Frontal cortex (tissue), 4 donors: ENCODE data around the gene PRSS12. TPM values are rescaled to one million over a fixed set of nuclear protein-coding genes. Genes with fewer than 3 reads are reported as not detected.
"Not testable (repeated sequence)": the region's sequence is repeated elsewhere in the genome, so short reads cannot be mapped to it uniquely, and the experiment has no call there.

ENCODE experiments used
- DNase-seq, 2 donors: peaks; one replicate each; pipeline ENCODE4 v3.0.0; 2012; ENCODE audit warnings: low spot score in 2 of 2
- FAIRE-seq: peaks from 2 replicates; lab custom pipeline; 2012; peaks lifted over from hg19 to GRCh38; lab: Jason Lieb, UNC
- total RNA-seq: library from RNA; depleted of rRNA; stranded (reverse); fragments of >200 nt; gene quantifications from one replicate; pipeline ENCODE4 v1.2.3, GENCODE V29; 2014
- donor health status: control.
- donor health status: control.
- donor health status: control.

Gene PRSS12, protein sequence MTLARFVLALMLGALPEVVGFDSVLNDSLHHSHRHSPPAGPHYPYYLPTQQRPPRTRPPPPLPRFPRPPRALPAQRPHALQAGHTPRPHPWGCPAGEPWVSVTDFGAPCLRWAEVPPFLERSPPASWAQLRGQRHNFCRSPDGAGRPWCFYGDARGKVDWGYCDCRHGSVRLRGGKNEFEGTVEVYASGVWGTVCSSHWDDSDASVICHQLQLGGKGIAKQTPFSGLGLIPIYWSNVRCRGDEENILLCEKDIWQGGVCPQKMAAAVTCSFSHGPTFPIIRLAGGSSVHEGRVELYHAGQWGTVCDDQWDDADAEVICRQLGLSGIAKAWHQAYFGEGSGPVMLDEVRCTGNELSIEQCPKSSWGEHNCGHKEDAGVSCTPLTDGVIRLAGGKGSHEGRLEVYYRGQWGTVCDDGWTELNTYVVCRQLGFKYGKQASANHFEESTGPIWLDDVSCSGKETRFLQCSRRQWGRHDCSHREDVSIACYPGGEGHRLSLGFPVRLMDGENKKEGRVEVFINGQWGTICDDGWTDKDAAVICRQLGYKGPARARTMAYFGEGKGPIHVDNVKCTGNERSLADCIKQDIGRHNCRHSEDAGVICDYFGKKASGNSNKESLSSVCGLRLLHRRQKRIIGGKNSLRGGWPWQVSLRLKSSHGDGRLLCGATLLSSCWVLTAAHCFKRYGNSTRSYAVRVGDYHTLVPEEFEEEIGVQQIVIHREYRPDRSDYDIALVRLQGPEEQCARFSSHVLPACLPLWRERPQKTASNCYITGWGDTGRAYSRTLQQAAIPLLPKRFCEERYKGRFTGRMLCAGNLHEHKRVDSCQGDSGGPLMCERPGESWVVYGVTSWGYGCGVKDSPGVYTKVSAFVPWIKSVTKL
- 24.9 TPM for total RNA-seq

DNA sequence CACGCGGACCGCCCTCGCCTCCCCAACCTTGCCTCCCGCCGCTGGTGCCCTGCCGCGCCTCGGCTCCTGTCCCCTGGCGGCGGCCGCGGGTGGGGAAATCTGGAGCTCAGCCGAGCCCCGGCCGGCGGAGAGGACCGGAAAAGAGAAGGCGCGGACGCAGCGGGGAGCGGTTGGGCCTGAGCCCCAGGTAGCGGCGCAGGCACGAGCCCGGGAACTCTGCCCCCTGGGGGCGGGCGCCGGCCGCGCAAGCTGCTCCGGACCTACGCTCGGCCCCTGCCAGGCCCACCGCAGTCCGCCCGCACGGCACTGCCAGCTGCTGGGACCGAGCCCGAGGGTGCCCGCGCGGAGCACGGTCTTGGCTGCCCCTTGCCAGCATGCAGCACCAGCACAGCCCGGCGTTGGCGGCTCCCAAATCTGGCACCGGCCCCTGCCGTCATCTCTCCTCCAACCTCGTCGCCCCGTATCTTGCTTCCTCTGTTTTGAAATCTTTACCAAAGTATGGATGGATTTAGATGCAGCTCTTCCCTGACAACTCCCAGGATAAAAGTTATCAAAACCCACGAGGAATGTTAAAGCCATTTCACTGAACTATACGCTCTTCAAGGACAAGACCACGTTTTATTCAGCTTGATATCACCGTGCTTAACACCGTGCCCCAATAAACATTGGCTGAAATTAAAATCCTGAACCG is at the start of gene PRSS12:
Gene PRSS12 (minus strand): TSS at position 161 of the 691 bp plus-strand sequence. CDS start 283 bp downstream, outside the sequence.
- FAIRE-seq (no peak), DNase-seq (peak; percentile 54 to 68)

DNA sequence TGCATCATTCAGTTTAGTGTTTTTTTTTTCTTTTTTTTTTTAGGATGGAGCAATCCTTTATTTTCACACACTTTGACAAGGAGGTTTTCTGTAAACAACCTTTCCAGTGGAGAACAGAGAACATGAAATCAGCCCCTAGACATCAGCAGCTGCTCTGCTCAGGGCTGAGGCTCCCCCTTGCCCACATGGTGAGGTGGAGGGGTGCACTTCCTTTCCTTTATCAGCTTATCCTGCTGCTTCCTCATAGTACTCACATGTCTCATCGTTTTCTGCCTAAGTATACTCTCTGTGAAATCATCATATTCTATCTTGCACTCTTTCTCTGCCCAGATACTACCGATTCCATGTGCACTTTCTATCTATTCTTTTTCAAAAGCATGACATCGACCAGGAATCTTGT is 47.6 kb upstream of the PRSS12 start:
- no peak for DNase-seq
- FAIRE-seq: no peak

- FAIRE-seq, DNase-seq: not testable (repeated sequence)
These were observed 47.1 kb upstream of the PRSS12 start for GRCh38 chr4:118399883-118400282.

GRCh38 chr4:118398226-118399090 is 45.7 kb upstream of the PRSS12 start:
- FAIRE-seq: no peak

GRCh38 chr4:118397623-118397979 is 44.8 kb upstream of the PRSS12 start:
- DNase-seq (no peak), FAIRE-seq (no peak)

More at GRCh38 chr4:118398226-118399090, 45.7 kb upstream of the PRSS12 start:
- no peak for DNase-seq

DNA sequence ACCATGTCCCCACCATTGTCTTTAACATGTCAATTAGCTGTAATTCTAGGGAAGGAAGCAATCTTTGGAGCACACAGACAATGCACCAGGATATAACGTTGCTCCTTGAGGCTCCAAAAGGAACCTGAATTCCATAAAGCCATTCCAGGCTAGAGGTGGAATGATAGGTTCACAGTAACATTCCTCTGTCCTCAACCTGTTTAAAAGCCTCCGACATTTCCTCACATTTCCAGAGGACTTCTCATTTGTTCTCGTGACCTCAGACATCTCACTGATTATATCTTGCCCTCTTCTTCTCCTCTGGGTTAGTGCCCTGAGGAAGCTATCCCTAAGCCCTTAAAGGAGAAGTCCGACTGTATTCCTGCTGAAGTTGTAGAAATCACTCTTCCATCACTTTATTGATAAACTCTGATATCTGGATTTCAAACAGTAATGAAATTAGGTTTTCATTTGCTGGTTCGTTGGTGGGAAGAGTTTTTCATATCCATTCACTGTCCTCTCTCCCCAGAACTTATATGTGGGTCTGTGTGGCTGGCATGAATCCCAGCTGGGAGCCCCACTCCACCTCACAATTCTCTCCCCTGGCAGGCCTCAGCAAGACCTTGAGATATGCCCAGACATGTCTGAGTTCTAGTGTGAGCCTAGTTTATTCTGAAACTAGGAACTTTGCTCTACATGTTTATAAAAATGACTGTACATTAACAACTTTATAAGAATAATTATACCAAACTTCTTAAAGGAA is 44.2 kb upstream of the PRSS12 start:
- DNase-seq (no peak), FAIRE-seq (no peak)

DNA sequence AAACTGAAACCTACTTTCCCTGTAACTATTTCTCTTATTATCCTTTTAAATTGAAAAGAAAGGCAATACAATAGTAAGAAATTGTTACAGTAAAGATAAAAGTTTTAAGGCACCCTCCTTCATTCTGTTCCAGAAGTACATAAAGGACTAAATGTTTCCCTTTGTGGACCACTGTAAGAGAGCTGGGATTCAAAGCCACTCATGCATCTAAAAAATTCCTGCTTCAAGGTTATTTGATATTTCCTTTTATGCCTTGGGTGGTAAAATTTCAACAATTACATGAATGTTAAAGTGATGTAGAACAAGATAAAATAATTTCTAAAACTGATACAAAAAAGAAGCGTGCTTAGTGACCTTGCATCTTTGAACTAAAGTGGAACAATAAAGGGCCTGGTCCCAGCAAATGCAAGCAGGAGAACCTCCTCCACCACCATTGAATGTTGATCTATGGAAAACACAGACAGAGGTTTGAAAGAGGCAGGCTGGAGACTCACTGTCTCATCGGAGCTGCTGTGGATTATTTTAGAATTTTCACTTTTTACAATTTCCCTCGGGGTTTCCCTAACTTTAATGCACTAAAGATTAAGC is 42.3 kb upstream of the PRSS12 start:
- FAIRE-seq: no peak
- no peak for DNase-seq

- FAIRE-seq, DNase-seq: not testable (repeated sequence)
These were observed 39.7 kb upstream of the PRSS12 start for GRCh38 chr4:118392509-118392908.

DNA sequence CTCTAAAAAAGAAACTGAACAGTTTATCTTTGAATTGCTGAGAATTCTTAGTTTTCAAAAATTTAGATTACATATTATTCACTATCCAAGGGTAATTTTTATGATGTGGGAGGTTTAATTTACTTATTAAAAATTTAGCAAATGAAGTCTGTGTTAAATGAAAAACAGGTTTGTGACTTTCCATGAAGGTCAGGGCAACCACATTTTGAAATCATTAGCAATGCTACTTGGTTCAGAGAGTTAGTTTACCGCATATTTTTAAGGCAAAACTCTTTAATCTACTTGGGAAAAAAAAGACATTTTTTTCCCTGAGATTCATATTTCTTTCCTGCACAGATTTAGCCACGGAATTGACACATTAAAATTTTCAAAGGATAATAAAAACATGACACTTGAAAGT is 37.3 kb upstream of the PRSS12 start:
- DNase-seq (no peak), FAIRE-seq (no peak)

DNA sequence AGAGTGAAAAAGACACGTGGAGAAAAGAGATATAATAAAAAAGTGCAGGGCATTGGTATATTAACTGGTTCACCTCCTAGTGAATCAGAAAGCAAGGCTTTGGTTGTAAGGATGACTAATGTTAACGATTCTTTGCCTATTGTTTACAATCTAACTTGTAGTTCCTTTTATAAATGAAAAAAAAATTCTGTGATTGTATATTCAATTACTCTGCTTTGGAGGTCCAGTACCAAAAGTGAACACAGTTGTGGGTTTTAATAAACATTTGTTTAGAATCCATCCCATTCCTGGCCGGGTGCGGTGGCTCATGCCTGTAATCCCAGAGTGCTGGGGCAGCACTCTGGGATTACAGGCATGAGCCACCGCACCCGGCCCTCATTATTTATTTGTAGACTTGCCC is 36.9 kb upstream of the PRSS12 start:
- DNase-seq: no peak
- no peak for FAIRE-seq

GRCh38 chr4:118388606-118389005 is 35.8 kb upstream of the PRSS12 start:
- no peak for FAIRE-seq
- no peak for DNase-seq

GRCh38 chr4:118381902-118382301 is 29.1 kb upstream of the PRSS12 start:
- no peak for FAIRE-seq
- no peak for DNase-seq

DNA sequence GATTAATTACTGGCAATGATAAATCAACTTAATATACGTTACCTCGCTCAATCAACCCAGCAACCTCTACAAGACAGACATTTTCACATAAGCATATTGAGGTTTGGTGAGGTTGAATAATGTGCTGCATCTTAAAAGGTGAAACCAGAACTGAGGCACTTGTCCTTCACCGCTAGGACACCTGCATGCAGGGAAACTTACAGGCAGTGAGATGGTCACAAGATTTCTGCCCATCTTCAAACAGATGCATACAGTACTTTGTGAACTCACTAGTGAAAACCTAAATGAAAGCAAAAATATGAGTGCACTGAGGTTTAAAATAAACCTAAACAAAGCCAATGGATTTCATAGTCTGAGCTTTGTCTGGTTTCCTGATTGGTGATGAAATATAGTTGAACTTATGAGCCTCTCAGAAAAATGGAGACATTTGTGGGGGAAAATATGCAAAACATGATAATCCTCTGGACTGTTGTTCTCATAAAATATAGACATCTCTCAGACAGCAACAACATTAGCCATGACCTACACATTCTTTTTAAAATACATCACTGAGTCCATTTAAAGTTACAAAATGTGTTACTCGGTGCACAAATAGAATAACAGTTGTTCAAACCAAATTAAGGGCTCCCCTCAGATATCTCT is 20.9 kb upstream of the PRSS12 start:
- FAIRE-seq (no peak), DNase-seq (no peak)

GRCh38 chr4:118372251-118372650 is 19.4 kb upstream of the PRSS12 start:
- no peak for DNase-seq
- no peak for FAIRE-seq

DNA sequence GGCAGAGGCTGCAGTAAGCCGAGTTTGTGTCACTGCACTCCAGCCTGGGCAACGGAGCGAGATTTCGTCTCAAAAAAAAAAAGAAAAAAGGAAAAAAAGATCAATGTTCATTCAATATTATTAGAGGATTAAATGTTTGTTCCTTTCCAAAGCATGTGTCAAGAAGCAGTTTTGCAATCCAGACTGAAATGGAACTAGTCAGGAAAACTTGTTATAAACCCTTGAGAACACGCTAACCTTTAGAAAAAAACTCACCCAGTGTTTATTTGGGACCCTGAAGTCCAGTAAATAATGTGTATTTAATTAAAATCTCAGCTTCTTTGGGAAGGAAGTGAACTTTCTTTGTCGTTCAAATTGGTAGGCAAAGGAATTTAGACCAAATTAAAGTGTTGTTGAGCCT is 16.4 kb upstream of the PRSS12 start:
- DNase-seq: no peak
- no peak for FAIRE-seq

DNA sequence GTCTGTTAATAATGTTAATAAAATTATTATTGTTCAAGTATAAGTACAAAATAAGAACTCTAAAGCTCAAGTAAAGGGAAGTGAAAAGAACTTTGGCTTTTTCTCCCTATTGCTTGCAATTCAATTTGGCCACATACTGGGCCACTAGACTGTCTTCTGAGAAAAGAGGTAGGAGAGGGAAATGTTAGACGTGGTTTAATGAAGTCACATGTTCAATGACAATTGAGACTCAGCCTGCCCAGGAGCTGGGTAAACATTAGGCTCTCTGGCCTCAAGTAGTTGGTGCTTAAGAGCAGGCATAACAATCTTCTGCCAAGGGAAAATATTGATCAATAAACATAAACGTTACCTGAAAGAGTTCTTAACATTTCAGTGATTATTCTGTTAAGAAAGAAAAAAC is 15.1 kb upstream of the PRSS12 start:
- FAIRE-seq (no peak), DNase-seq (no peak)

DNA sequence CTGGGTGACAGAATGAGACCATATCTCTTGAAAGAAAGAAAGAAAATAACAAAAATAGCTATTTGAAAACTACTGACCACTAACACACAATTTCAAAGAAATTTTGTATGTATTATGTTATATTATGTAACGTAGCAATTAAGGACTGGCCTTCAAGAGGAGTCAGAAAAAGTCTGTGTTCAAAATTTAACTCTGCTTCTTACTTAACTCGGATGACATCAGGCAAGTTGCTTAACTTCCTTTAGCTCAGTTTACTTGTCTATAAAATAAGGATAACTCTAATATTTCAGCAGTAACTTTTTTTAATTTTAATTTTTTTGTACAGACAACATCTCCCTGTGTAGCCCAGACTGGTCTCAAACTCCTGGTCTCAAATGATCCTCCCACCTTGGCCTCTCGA is 14.6 kb upstream of the PRSS12 start:
- no peak for DNase-seq

GRCh38 chr4:118363166-118363565 is 10.4 kb upstream of the PRSS12 start:
- FAIRE-seq (no peak), DNase-seq (no peak)

More for the DNA sequence above, 14.6 kb upstream of the PRSS12 start:
- no peak for FAIRE-seq
